H7 (cell line): Measurements from ENCODE around the gene DAB2. TPM values are rescaled to one million over a fixed set of nuclear protein-coding genes. Genes with fewer than 3 reads are reported as not detected.
"Not testable (repeated sequence)": the region's sequence is repeated elsewhere in the genome, so short reads cannot be mapped to it uniquely, and the experiment has no call there.

Experiments
- DNase-seq: peaks from one replicate; pipeline ENCODE4 v3.0.0; 2012
- H3K27me3 ChIP-seq: 2 replicates; pipeline ENCODE4 v1.6.0; 2011; ENCODE audit warnings: mild to moderate bottlenecking, low read length; ENCODE audit not compliant: control insufficient read depth, insufficient read depth
- H3K36me3 ChIP-seq: replicated peaks from 2 replicates; pipeline ENCODE4 v1.5.1; 2011; ENCODE audit warnings: low read length; ENCODE audit not compliant: control insufficient read depth, insufficient read depth
- H3K4me3 ChIP-seq: 2 replicates; pipeline ENCODE4 v1.5.1; 2011; ENCODE audit warnings: low read depth, mild to moderate bottlenecking, control low read depth, low read length, moderate library complexity; ENCODE audit not compliant: insufficient read depth
- total RNA-seq: library from RNA; depleted of rRNA; stranded (reverse); fragments of >200 nt; shearing (Covaris generic); gene quantifications from 2 replicates; pipeline ENCODE4 v1.2.3, GENCODE V29; 2014; rRNA removed

The DAB2 gene
- total RNA-seq, 1 experiment from 2014 or later, result 3.7 TPM

DNA sequence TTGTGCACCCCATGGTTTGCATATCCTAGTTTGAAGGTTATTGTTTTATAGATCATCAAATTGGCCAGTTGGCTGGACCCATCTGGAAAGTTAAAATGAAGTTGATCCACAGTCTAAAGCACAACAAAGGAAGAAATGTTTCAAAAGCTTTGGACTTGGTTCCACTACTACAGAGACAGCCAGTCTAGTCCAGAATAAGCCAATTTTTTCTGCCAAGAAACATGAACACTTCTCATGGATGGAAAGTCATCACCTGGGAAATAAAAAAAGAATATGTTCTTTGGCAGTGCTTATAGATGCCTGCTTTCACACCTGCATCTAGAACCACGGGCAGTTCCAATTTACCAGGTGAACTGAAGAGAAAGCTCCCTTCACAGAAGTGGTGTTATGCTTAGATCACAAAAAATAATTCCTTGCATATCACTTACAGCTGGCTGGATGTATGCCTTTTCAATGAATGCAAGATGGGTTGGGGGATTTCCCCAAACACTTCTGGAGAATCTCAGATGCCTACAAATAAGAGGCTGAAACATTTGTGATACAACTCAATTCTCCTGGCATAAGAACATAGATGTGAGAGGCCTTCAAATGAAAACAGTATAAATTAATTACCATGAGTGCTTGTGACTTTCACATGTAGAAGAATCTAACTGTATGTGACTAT, 87.4 kb downstream of the DAB2 start:
- no peak for DNase-seq
- Histone ChIP-seq H3K27me3 (no peaks in the 10 kb centered on the region), H3K4me3 (no peak overlapping the region), H3K36me3 (no peaks in the 10 kb centered on the region)

DNA sequence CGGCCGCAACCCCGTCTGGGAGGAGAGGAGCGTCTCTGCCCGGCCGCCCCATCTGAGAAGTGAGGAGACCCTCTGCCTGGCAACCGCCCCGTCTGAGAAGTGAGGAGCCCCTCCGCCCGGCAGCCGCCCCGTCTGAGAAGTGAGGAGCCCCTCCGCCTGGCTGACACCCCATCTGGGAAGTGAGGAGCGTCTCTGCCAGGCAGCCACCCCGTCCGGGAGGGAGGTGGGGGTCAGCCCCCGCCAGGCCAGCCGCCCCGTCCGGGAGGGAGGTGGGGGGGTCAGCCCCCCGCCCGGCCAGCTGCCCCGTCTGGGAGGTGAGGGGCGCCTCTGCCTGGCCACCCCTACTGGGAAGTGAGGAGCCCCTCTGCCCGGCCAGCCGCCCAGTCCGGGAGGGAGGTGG, 90.5 kb downstream of the DAB2 start:
- not testable (repeated sequence) for H3K36me3 ChIP-seq, H3K4me3 ChIP-seq, H3K27me3 ChIP-seq, DNase-seq

DNA sequence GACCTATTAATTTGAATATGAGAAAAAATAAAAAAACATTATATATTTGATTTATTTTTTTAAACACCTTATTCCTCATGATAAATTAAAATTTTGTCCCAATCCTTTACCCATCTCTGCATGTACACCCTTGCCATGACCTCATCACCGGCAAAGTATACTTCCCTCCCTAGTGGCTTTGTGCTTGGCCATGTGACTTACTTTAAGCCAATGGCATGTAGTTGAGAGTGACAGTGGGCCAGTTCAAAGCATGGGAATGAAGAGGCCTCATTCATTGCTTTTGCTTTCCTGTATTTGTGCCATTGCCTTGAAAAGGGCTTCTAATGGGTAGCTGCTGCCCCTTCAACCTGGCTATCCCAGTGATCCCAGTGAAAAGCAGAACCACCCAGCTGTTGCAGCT, 91.7 kb downstream of the DAB2 start:
- DNase-seq, result no peak
- no peak overlapping the region for H3K4me3 ChIP-seq
- H3K27me3 ChIP-seq, result no peaks in the 10 kb centered on the region
- no peaks in the 10 kb centered on the region for H3K36me3 ChIP-seq

DNA sequence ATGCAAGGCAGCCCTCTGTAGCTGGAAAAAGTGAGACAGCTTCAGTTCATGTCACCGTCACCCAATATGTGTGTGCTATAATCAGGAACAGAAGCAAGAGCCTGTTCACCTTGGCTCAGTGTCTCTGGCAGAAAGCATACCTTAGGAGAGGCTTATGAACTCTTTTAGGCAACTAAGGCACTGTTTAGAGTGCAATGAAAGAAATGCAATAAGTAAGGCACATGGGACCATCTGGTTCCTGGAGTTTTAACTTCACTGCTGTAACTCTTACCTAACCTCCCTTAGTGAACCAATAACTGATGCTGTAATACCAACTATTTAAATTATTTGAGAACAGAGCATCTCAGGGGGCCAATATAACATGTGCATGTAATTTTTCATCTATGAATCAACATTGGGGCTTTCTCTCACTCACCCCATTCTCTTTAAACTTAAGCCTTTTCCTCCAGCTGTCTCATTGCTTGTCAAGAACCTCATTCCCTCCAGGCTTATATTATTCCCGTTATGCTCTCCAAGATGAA, 92.9 kb downstream of the DAB2 start:
- Histone ChIP-seq H3K4me3 (no peak overlapping the region), H3K36me3 (no peaks in the 10 kb centered on the region), H3K27me3 (no peaks in the 10 kb centered on the region)
- DNase-seq, result no peak

DNA sequence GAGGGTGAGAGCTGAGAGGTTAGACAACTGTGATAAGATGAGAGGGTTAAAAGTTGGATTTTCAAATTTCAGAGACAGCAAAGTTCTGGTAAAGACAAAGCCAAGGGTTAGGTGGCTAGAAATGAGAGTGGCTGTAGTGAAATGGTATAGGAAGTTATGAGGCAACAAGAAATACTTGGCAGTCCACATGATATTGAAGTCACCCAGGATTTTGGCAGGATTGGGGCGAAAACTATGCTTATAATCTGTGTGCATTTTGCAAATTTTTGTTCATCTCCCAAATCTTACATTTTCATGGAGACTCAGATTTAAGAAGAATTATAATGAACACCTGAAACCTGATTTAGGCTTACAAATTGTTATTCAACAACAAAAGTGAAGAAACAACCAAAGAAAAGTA, 96.0 kb downstream of the DAB2 start:
- no peak for DNase-seq
- Histone ChIP-seq H3K4me3 (no peak overlapping the region), H3K27me3 (no peaks in the 10 kb centered on the region), H3K36me3 (no peaks in the 10 kb centered on the region)

DNA sequence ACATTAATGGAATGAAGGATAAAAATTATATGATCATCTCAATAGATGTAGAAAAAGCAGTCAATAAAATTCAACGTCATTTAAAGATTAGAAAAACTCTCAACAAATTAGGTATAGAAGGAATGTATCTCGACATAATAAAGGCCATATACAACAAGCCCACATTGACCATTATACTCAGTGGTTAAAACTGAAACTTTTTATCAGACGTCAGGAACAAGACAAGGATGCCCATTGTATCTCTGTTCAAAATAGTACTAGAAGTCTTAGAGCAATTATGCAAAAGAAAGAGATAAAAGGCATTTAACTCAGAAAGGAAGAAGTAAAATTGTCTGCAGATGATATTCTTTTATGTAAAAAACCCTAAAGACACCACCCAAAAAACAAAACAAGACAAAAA, 101.2 kb downstream of the DAB2 start:
- Histone ChIP-seq H3K36me3 (no peaks in the 10 kb centered on the region), H3K27me3 (no peaks in the 10 kb centered on the region), H3K4me3 (no peak overlapping the region)
- no peak for DNase-seq

Other genes with a start within 250 kb of the DAB2 start
- gene FYB1, start 205.4 kb downstream of the DAB2 start, total RNA-seq, result not detected in 2 replicates
- gene C9, start 60.5 kb downstream of the DAB2 start, total RNA-seq, result not detected in 2 replicates